IMR-90 (cell line): ENCODE results near the gene ARSB. TPM values are rescaled to one million over a fixed set of nuclear protein-coding genes. Genes with fewer than 3 reads are reported as not detected.

Experiments
- ATAC-seq: fragments of 200-7000 bp; cut with Tn5 transposase; 2 replicates; pipeline ENCODE4 v1.9.1; 2020; ENCODE audit warnings: low read depth, mild to moderate bottlenecking, moderate library complexity
- BruUV-seq: library from RNA; stranded (reverse); fragments of 400-500 nt; replicated peaks from 2 replicates; lab custom pipeline; 2021; lab: Mats Ljungman, UMichigan
- CTCF ChIA-PET: fragments of 300-600 bp; formaldehyde crosslinking; extraction: SDS; loops from one replicate; lab custom pipeline; 2021; ENCODE audit warnings: antibody characterized with exemption; lab: Yijun Ruan, JAX
- POLR2A ChIA-PET: fragments of 300-600 bp; sonication (Branson Sonifier 250); formaldehyde crosslinking; loops from one replicate; lab custom pipeline; 2022; ENCODE audit warnings: antibody characterized with exemption; ENCODE audit not compliant: unreplicated experiment; lab: Charles Lee
- DNase-seq: peaks from one replicate; pipeline ENCODE4 v3.0.0; 2013
- H2AFZ ChIP-seq: replicated peaks from 2 replicates; pipeline ENCODE3; 2013; ENCODE audit warnings: low read length, mild to moderate bottlenecking; ENCODE audit not compliant: poor library complexity
- H2AK5ac ChIP-seq: 2 replicates; pipeline ENCODE4 v1.6.1; 2013; ENCODE audit warnings: low read depth, low read length, inconsistent platforms
- H2AK9ac ChIP-seq: replicated peaks from 2 replicates; pipeline ENCODE3; 2013; ENCODE audit warnings: mild to moderate bottlenecking, low read depth, low read length, moderate library complexity; ENCODE audit not compliant: poor library complexity
- H2BK120ac ChIP-seq: 2 replicates; pipeline ENCODE4 v1.6.1; 2013; ENCODE audit warnings: low read depth, low read length, inconsistent platforms
- H2BK15ac ChIP-seq: 3 replicates; pipeline ENCODE4 v1.6.1; 2013; ENCODE audit warnings: low read depth, low read length, inconsistent platforms
- H2BK20ac ChIP-seq: 2 replicates; pipeline ENCODE4 v1.6.1; 2013; ENCODE audit warnings: low read depth, mild to moderate bottlenecking, inconsistent platforms, low read length, moderate library complexity
- H2BK5ac ChIP-seq: 2 replicates; pipeline ENCODE4 v1.6.1; 2013; ENCODE audit warnings: mild to moderate bottlenecking, low read depth, low read length, inconsistent platforms; ENCODE audit not compliant: poor library complexity, severe bottlenecking
- H3K14ac ChIP-seq: replicated peaks from 2 replicates; pipeline ENCODE4 v1.6.1; 2013; ENCODE audit warnings: low read depth, low read length, inconsistent platforms
- H3K18ac ChIP-seq: 2 replicates; pipeline ENCODE4 v1.6.1; 2013; ENCODE audit warnings: low read depth, low read length, control low read depth
- H3K23ac ChIP-seq: 2 replicates; pipeline ENCODE4 v1.6.1; 2013; ENCODE audit warnings: low read depth, low read length, inconsistent platforms
- H3K27ac ChIP-seq: 2 replicates; pipeline ENCODE4 v1.5.1; 2013; ENCODE audit warnings: mild to moderate bottlenecking, control low read depth, low read length; ENCODE audit not compliant: insufficient read depth
- H3K27me3 ChIP-seq: 2 replicates; pipeline ENCODE4 v1.6.1; 2013; ENCODE audit warnings: low read length; ENCODE audit not compliant: control insufficient read depth, insufficient read depth
- H3K36me3 ChIP-seq: 2 replicates; pipeline ENCODE4 v1.6.1; 2013; ENCODE audit warnings: low read length, mixed read lengths; ENCODE audit not compliant: control insufficient read depth, insufficient read depth
- H3K4ac ChIP-seq: 2 replicates; pipeline ENCODE4 v1.6.1; 2013; ENCODE audit warnings: low read depth, low read length, inconsistent platforms
- H3K4me1 ChIP-seq: 2 replicates; pipeline ENCODE4 v1.6.1; 2013; ENCODE audit warnings: low read length, mixed read lengths; ENCODE audit not compliant: control insufficient read depth, insufficient read depth
- H3K4me2 ChIP-seq: 2 replicates; pipeline ENCODE4 v1.6.1; 2013; ENCODE audit warnings: low read depth, mild to moderate bottlenecking, control low read depth, low read length, moderate library complexity
- H3K4me3 ChIP-seq: 2 replicates; pipeline ENCODE4 v1.5.1; 2013; ENCODE audit warnings: low read depth, mild to moderate bottlenecking, control low read depth, low read length, moderate library complexity; ENCODE audit not compliant: insufficient read depth
- H3K56ac ChIP-seq: 2 replicates; pipeline ENCODE4 v1.6.1; 2013; ENCODE audit warnings: low read length, inconsistent platforms; ENCODE audit not compliant: insufficient read depth; ENCODE audit errors: extremely low read depth
- H3K79me1 ChIP-seq, 2 experiments: 2 replicates each; pipeline ENCODE4 v1.6.1; 2013; ENCODE audit warnings: low read length in 2 of 2, inconsistent platforms in 1 of 2, low read depth in 1 of 2
- H3K9ac ChIP-seq: 2 replicates; pipeline ENCODE4 v1.6.1; 2013; ENCODE audit warnings: low read depth, low read length, control low read depth
- H3K9me1 ChIP-seq: 2 replicates; pipeline ENCODE4 v1.6.1; 2013; ENCODE audit warnings: low read length, inconsistent platforms; ENCODE audit not compliant: insufficient read depth
- H3K9me3 ChIP-seq: 2 replicates; pipeline ENCODE4 v1.6.1; 2013; ENCODE audit warnings: low read length; ENCODE audit not compliant: control insufficient read depth, insufficient read depth
- H4K20me1 ChIP-seq: 2 replicates; pipeline ENCODE4 v1.6.1; 2013; ENCODE audit warnings: low read length, inconsistent platforms; ENCODE audit not compliant: insufficient read depth
- H4K5ac ChIP-seq: 2 replicates; pipeline ENCODE4 v1.6.1; 2013; ENCODE audit warnings: mild to moderate bottlenecking, low read depth, low read length, control low read depth
- H4K8ac ChIP-seq, 2 experiments: 2 replicates each; pipeline ENCODE4 v1.6.1; 2013; ENCODE audit warnings: low read depth in 2 of 2, low read length in 2 of 2, control low read depth in 1 of 2, inconsistent platforms in 1 of 2
- H4K91ac ChIP-seq: 2 replicates; pipeline ENCODE4 v1.6.1; 2013; ENCODE audit warnings: low read depth, low read length, inconsistent platforms; ENCODE audit not compliant: insufficient read depth
- BHLHE40 ChIP-seq: fragments of 150-350 bp; IDR thresholded peaks from 2 replicates; pipeline ENCODE4 v1.6.1; 2016; ENCODE audit warnings: mild to moderate bottlenecking, low read depth, low read length
- RAD21 ChIP-seq: IDR thresholded peaks from 2 replicates; pipeline ENCODE4 v1.6.1; 2012; ENCODE audit warnings: low read length, improper control_type of control experiment
- RFX5 ChIP-seq: IDR thresholded peaks from 2 replicates; pipeline ENCODE4 v1.8.0; 2012; ENCODE audit warnings: low read depth, mild to moderate bottlenecking, low read length, moderate library complexity
- SMC3 ChIP-seq: fragments of 150-350 bp; IDR thresholded peaks from 2 replicates; pipeline ENCODE4 v1.6.1; 2016; ENCODE audit warnings: low read depth, mild to moderate bottlenecking, antibody characterized with exemption, low read length, moderate library complexity
- WGBS, 2 experiments: methylation state at CpG; one replicate each; pipeline versions ENCODE4 v1.1.5 to v1.1.7; 2013; ENCODE audit warnings: missing lambda C conversion rate in 2 of 2; ENCODE audit not compliant: insufficient read length in 1 of 2; ENCODE audit errors: extremely low coverage in 2 of 2; 5-methylcytosine and 5-hydroxymethylcytosine counted together
- dilution Hi-C: fragments of 300-500 bp; cut with HindIII; formaldehyde crosslinking; loops from one replicate; pipeline ENCODE4 v1.14.3; 2018; ENCODE audit warnings: low sequenced_read_pairs; ENCODE audit not compliant: unreplicated experiment
- in situ Hi-C: fragments of 300-500 bp; cut with MboI; formaldehyde crosslinking; loops from 3 replicates; pipeline ENCODE4 v1.14.3; 2019; ENCODE audit warnings: low sequenced_read_pairs, inconsistent platforms, mixed read lengths
- intact Hi-C: fragments of 100-400 bp; cut with micrococcal nuclease; formaldehyde crosslinking; loops from 2 replicates; pipeline ENCODE4 v1.10.0; 2022
- polyA plus RNA-seq, 3 experiments: library from polyadenylated mRNA; depleted of rRNA; stranded (reverse); fragments of >200 nt; gene quantifications; 2 replicates each; pipeline ENCODE4 v1.2.3, GENCODE V29; 2012; ENCODE audit warnings: low replicate concordance in 1 of 3
- total RNA-seq: library from RNA; depleted of rRNA; stranded (reverse); fragments of >200 nt; gene quantifications from 2 replicates; pipeline ENCODE4 v1.2.3, GENCODE V29; 2012
- TF ChIP-seq, protein P1 (sequence below): fragments of 150-350 bp; IDR thresholded peaks from 2 replicates; pipeline ENCODE4 v1.6.1; 2017; ENCODE audit warnings: mild to moderate bottlenecking, antibody characterized with exemption, low read length, low read depth

Gene ARSB
- total and polyA plus RNA-seq, 2 of the 4 experiments (the other 2 are of a cell fraction) = 16.0 to 16.3 TPM

DNA sequence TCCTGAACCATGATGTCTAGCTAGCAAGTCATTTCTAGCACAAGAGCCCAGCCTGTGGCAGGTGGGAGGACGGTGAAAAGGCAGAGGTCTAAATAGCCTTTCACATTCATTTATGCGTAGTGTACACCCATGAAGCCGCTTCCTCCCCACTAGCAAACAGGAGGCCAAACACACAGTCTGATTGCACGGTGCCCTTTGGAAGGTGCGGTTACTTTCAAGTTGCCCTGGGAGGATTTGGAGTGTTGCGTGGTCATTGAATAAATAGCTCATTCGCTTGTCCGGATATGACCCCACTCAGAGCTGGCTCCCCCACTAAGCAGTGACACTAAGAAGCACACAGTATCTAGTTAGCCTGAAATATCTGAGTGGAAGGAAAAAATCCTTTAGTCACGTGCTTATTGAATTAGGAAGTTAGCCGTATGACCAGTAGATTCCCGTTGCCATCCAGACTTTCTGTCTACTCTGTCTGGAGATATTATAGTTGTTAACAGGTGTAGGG lies 664 bp upstream of the ARSB start:
- intact Hi-C loops = loop anchor here (10.0 kb wide), 1 partner anchor 1681 kb away; no protein-coding TSS in a partner anchor
- ChIA-PET CTCF (interaction anchor here (0.7 to 1.4 kb wide), 3 partner anchors 39 to 147 kb away, joined by 3 to 9 read pairs (median 6); no protein-coding TSS in a partner anchor), POLR2A (no interaction called here)
- Histone ChIP-seq H4K8ac (peak overlapping the region; percentile 64 to 72), H2BK5ac (peak overlapping the region; percentile 40), H2AFZ (peak overlapping the region; percentile 79), H3K27ac (peak overlapping the region; percentile 85), H3K4me2 (peak overlapping the region; percentile 92), H3K27me3 (no peaks in the 10 kb centered on the region), H3K14ac (peak overlapping the region; percentile 80), H2AK5ac (peak overlapping the region; percentile 48; the same call in 1 of the 2 replicates), H3K9me3 (no peaks in the 10 kb centered on the region), H4K5ac (peak overlapping the region; percentile 11), H3K23ac (peak overlapping the region; percentile 57), H3K79me1 (peaks cover 10 to 37% of the 10 kb centered on the region in 2 experiments), H2BK15ac (peak overlapping the region; percentile 65; the same call in 2 of the 3 replicates), H4K20me1 (no peaks in the 10 kb centered on the region), H3K4me3 (peak overlapping the region; percentile 72), H3K18ac (peak overlapping the region; percentile 8; the same call in 1 of the 2 replicates), H4K91ac (peak overlapping the region; percentile 8; the same call in 1 of the 2 replicates), H2BK120ac (peak overlapping the region; percentile 47; the same call in 1 of the 2 replicates), H2BK20ac (0 out of 2 replicates have a peak overlapping the region, but pooled peaks have one; percentile 11), H2AK9ac (peak overlapping the region; percentile 1), H3K36me3 (no peaks in the 10 kb centered on the region), H3K4ac (peak overlapping the region; percentile 57), H3K9ac (peak overlapping the region; percentile 79), H3K4me1 (peaks cover 7% of the 10 kb centered on the region), H3K56ac (peak overlapping the region; percentile 45), H3K9me1 (peaks cover 7% of the 10 kb centered on the region)
- dilution Hi-C loops = no loop called here
- in situ Hi-C loops = no loop called here
- no peak for TF ChIP-seq SMC3
- TF ChIP-seq BHLHE40 = peak; percentile 30; the same call in 1 of the 2 replicates
- TF ChIP-seq, protein P1, sequence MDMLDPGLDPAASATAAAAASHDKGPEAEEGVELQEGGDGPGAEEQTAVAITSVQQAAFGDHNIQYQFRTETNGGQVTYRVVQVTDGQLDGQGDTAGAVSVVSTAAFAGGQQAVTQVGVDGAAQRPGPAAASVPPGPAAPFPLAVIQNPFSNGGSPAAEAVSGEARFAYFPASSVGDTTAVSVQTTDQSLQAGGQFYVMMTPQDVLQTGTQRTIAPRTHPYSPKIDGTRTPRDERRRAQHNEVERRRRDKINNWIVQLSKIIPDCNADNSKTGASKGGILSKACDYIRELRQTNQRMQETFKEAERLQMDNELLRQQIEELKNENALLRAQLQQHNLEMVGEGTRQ = peak; percentile 25; the same call in 1 of the 2 replicates
- TF ChIP-seq RFX5 = no peak
- no peak for TF ChIP-seq RAD21
- DNase-seq = peak; percentile 64
- peak; percentile 2; the same call in 1 of the 2 replicates for ATAC-seq
- no CpG with 5 or more reads among the region's 11 CpGs for WGBS, 2 experiments
- BruUV-seq = no TSS peak
